Tibial artery (tissue), 4 donors: ENCODE measurements around the gene TAF1B.

Experiments
- DNase-seq, 2 donors: peaks; one replicate each; pipeline ENCODE4 v3.0.0-alpha.2; 2019
- H3K27ac ChIP-seq, 2 donors: fragments of 200-600 bp; sonication (generic) in 1 of 2; 1 replicate in 1 of 2; 2 replicates in 1 of 2; pipeline ENCODE4 v1.5.1; 2018 to 2019; ENCODE audit warnings: mild to moderate bottlenecking in 1 of 2
- H3K27me3 ChIP-seq, 2 donors: fragments of 200-600 bp; sonication (generic) in 1 of 2; one replicate each; pipeline versions ENCODE4 v1.5.1 to v1.6.0; 2016 to 2019
- H3K36me3 ChIP-seq, 3 donors: fragments of 200-600 bp; sonication (generic) in 2 of 3; one replicate each; pipeline ENCODE4 v1.5.1; 2016 to 2019; ENCODE audit warnings: mild to moderate bottlenecking in 2 of 3
- H3K4me1 ChIP-seq, 4 donors: fragments of 200-600 bp; sonication (generic) in 2 of 4; 1 replicate in 3 of 4; 2 replicates in 1 of 4; pipeline ENCODE4 v1.5.1; 2016 to 2019
- H3K4me3 ChIP-seq, 2 donors: fragments of 200-600 bp; sonication (generic) in 1 of 2; 1 replicate in 1 of 2; 2 replicates in 1 of 2; pipeline ENCODE4 v1.5.1; 2018 to 2019; ENCODE audit warnings: mild to moderate bottlenecking in 2 of 2
- H3K9me3 ChIP-seq, 3 donors: fragments of 200-600 bp; sonication (generic) in 1 of 3; one replicate each; pipeline ENCODE4 v1.5.1; 2016 to 2019
- intact Hi-C: fragments of 100-400 bp; cut with DNase I; formaldehyde crosslinking; loops from one replicate; pipeline ENCODE4 v1.15.0; 2023; ENCODE audit warnings: low total_unique reads
- TF ChIP-seq, protein P1 (sequence below), 2 experiments: fragments of 200-600 bp in 1 of 2; fragments of 450-650 bp in 1 of 2; IDR thresholded peaks; one replicate each; pipeline ENCODE4 v1.5.1; 2017 to 2019; ENCODE audit warnings: antibody characterized with exemption in 2 of 2, mild to moderate bottlenecking in 1 of 2, moderate library complexity in 1 of 2

Gene TAF1B

DNA sequence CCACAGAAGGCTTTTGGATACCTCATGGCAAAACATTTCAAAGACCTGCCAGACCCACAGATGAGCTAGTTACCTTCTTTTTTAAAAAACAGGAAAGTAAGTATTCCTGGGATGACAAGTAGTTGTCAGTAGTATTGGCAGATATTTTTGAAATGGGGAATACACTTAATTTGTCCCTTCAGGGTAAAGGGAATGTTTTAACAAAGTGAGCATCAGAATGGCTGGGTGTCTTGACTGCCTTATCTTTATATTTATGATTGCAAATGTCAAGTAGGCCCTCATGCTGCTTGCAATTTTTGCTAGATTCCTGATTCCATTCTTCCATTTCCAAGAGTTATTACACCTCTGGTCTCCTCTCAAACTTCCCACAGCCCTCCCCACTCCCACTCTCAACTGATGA lies 4.9 kb upstream of the TAF1B start:
- DNase-seq = no peak
- H3K27ac ChIP-seq = no peak overlapping the region
- no peaks in the 10 kb centered on the region for H3K9me3 ChIP-seq
- TF ChIP-seq, protein P1, sequence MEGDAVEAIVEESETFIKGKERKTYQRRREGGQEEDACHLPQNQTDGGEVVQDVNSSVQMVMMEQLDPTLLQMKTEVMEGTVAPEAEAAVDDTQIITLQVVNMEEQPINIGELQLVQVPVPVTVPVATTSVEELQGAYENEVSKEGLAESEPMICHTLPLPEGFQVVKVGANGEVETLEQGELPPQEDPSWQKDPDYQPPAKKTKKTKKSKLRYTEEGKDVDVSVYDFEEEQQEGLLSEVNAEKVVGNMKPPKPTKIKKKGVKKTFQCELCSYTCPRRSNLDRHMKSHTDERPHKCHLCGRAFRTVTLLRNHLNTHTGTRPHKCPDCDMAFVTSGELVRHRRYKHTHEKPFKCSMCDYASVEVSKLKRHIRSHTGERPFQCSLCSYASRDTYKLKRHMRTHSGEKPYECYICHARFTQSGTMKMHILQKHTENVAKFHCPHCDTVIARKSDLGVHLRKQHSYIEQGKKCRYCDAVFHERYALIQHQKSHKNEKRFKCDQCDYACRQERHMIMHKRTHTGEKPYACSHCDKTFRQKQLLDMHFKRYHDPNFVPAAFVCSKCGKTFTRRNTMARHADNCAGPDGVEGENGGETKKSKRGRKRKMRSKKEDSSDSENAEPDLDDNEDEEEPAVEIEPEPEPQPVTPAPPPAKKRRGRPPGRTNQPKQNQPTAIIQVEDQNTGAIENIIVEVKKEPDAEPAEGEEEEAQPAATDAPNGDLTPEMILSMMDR (IDR thresholded peaks at IDR 0.05) = no peak
- H3K4me3 ChIP-seq = no peak overlapping the region
- no peaks in the 10 kb centered on the region for H3K27me3 ChIP-seq
- H3K36me3 ChIP-seq = no peaks in the 10 kb centered on the region
- no peaks in the 10 kb centered on the region for H3K4me1 ChIP-seq
- intact Hi-C loops = no loop called here

DNA sequence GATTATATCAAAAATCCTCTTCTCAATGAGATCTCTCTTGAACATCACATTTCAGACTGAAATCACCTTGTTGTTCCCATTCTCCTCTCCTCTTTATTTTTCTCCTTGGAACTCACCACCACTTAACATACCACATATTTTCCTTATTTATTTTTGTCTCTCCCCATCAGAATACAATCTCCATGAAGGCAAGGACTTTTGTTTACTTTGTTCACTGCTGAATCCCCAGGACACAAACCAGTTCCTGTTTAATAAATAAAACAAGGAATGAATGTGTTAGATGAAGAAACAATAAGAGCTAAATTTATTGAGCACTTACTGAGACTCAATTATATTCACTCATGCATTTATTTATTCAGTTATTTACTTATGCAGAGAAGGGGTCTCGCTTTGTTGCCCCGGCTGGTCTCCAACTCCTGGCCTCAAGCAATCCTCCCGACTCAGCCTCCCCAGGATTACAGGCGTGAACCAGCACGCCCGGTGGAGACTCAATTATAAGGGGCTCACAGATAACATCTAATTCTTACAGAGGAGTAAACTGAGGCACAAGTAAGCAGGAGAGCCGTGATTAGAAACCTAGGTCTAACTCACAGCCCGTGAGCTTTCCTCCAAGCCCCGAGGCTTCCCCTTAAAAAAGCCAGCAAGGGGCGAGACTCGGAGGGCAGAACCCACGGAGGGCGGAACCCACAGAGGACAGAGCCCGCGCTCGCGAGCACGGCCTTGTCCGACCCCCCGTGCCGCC lies 616 bp upstream of the TAF1B start:
- TF ChIP-seq, protein P1 (IDR thresholded peaks at IDR 0.05) = no peak
- DNase-seq = no peak
- Histone ChIP-seq H3K27me3 (no peaks in the 10 kb centered on the region), H3K27ac (peak overlapping the region; percentile 83 to 89), H3K4me3 (peak overlapping the region; percentile 85), H3K4me1 (peaks cover 0 to 14% (median 10%) of the 10 kb centered on the region in 4 donors), H3K9me3 (no peaks in the 10 kb centered on the region), H3K36me3 (peaks cover 0 to 11% (median 5%) of the 10 kb centered on the region in 3 donors)
- intact Hi-C loops = loop anchor here (10.0 kb wide), 1 partner anchor 112 kb away; the partner anchor contains the start of gene GRHL1

DNA sequence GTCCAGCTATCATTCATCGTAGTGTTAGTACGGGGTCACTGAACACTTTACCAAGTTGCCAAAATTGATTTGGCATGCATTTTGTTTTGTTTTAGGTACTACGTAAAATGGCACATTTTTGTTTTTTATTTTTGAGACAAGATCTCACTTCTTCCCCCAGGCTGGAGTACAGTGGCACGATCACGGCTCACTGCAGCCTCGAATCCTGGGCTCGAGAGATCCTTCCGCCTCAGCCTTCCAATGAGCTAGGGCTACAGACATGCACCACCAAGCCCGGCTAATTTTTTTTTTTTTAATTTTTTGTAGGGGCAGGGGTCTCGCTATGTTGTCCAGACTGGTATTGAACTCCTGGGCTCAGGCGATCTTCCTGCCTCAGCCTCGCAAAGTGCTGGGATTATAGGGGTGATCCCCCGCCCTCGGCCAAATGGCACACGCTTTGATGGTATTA lies 786 bp downstream of the TAF1B start:
- no peak for DNase-seq
- no peaks in the 10 kb centered on the region for H3K9me3 ChIP-seq
- H3K27me3 ChIP-seq = no peaks in the 10 kb centered on the region
- peaks cover 0 to 11% (median 5%) of the 10 kb centered on the region in 3 donors for H3K36me3 ChIP-seq
- peak overlapping the region; percentile 83 to 89 for H3K27ac ChIP-seq
- H3K4me3 ChIP-seq = peak overlapping the region; percentile 85
- intact Hi-C loops = loop anchor here (10.0 kb wide), 1 partner anchor 111 kb away; the partner anchor contains the start of gene GRHL1
- peaks cover 0 to 14% (median 10%) of the 10 kb centered on the region in 4 donors for H3K4me1 ChIP-seq
- TF ChIP-seq, protein P1 (IDR thresholded peaks at IDR 0.05) = no peak

DNA sequence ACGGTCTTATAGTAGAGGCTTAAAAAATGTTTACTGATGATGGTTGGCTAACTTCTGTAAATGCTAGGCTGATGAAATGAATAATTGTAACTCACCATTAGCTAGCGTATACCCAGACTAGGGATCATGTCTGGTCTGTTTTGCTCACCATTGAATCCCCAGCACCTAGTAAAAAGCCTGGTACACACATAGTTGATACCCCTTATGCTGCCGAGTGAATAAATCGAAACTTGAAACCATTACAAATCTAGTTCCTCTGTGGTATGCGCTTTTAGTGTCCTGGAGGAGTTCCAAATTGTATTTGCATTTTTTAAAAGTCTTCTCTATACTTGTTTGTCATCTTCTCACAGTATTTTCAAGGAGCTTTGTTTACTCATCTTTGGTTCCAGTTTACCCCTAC lies 1.3 kb downstream of the TAF1B start:
- TF ChIP-seq, protein P1 (IDR thresholded peaks at IDR 0.05) = no peak
- Histone ChIP-seq H3K9me3 (no peaks in the 10 kb centered on the region), H3K27me3 (no peaks in the 10 kb centered on the region), H3K4me3 (peak overlapping the region; percentile 85), H3K4me1 (peaks cover 0 to 14% (median 10%) of the 10 kb centered on the region in 4 donors), H3K36me3 (peaks cover 0 to 13% (median 5%) of the 10 kb centered on the region in 3 donors), H3K27ac (no peak overlapping the region)
- intact Hi-C loops = loop anchor here (10.0 kb wide), 1 partner anchor 110 kb away; the partner anchor contains the start of gene GRHL1
- no peak for DNase-seq

DNA sequence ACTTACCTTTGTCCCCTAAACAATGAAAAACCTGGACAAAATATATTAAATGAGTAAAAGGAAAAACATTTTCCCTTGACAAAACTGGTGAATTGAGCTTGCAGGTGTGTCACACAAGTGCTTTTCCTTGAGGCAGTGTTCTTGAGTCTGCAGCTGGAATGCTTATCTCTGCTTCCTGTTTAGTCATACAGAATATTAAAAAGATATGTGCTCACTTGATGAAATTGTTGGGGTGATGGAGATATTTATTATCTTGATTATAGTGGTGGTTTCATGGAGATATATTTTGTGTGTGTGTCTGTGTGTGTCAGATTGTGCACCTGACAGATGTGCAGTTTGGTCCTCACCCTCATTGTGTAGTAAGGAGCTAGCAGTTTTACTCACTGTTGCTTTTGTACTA lies 3.3 kb downstream of the TAF1B start:
- peaks cover 16 to 33% (median 23%) of the 10 kb centered on the region in 3 donors for H3K36me3 ChIP-seq
- H3K4me3 ChIP-seq = no peak overlapping the region
- no peak overlapping the region for H3K27ac ChIP-seq
- intact Hi-C loops = loop anchor here (10.0 kb wide), 1 partner anchor 108 kb away; the partner anchor contains the start of gene GRHL1
- H3K4me1 ChIP-seq = peaks cover 0 to 14% (median 10%) of the 10 kb centered on the region in 4 donors
- H3K27me3 ChIP-seq = no peaks in the 10 kb centered on the region
- TF ChIP-seq, protein P1 (IDR thresholded peaks at IDR 0.05) = no peak
- no peaks in the 10 kb centered on the region for H3K9me3 ChIP-seq
- no peak for DNase-seq
